Measurements from ENCODE around the gene LCN15. TPM values are rescaled to one million over a fixed set of nuclear protein-coding genes. Genes with fewer than 3 reads are reported as not detected.
A peak's percentile ranks its signal among the peaks of the same experiment; 100 is the strongest.
"Not testable (repeated sequence)": the region's sequence is repeated elsewhere in the genome, so short reads cannot be mapped to it uniquely, and the experiment has no call there.

Gene LCN15
- total RNA-seq, 1 experiment from 2014 or later: not detected

DNA sequence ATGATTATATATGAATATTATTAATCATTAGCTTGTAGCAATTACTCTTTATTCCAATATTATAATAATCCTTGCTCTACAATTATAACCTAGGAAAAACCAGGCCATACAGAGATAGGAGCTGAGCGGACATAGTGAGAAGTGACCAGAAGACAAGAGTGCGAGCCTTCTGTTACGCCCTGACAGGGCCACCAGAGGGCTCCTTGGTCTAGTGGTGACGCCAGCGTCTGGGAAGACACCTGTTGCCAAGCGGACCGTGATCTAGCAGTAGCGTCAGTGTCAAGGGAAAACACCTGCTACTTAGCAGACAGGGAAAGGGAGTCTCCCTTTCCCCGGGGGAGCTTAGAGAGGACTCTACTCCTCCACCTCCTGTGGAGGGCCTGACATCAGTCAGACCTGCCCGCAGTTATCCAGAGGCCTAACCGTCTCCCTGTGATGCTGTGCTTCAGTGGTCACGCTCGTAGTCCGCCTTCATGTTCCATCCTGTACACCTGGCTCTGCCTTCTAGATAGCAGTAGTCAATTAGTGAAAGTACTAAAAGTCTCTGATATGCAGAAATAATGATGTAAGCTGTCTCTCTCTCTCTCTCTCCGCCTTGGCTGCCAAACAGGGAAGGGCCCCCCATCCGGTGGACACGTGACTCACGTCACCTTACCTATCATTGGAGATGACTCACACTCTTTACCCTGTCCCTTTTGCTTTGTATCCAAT, 2.2 kb upstream of the LCN15 start:
- not testable (repeated sequence) for H4K5ac ChIP-seq (ENCODE audit: insufficient read length, low read depth, low read length); H3K9me3 Mint-ChIP-seq; H3K18ac ChIP-seq (ENCODE audit: insufficient read length, low read depth, low read length); H3K27ac ChIP-seq (ENCODE audit: insufficient read length, low read depth, low read length); H3K4ac ChIP-seq (ENCODE audit: low read depth, low read length); H3K14ac ChIP-seq (ENCODE audit: insufficient read depth, low read length); H3K36me3 Mint-ChIP-seq (ENCODE audit: insufficient read depth in 1 of 3, low read depth in 3 of 3); H3K9me3 ChIP-seq (ENCODE audit: control insufficient read depth, low read depth, low read length); H3K23ac ChIP-seq (ENCODE audit: insufficient read length, low read depth, low read length); H2AK5ac ChIP-seq (ENCODE audit: insufficient read length, low read length); H3T11ph ChIP-seq (ENCODE audit: low read length); H2BK120ac ChIP-seq (ENCODE audit: low read depth, low read length, poor library complexity, severe bottlenecking); H2BK15ac ChIP-seq (ENCODE audit: low read depth, low read length); H4K8ac ChIP-seq (replicated peaks; ENCODE audit: insufficient read length, low read depth, low read length); H3K79me2 ChIP-seq (ENCODE audit: insufficient read depth, low read length); H3K56ac ChIP-seq (ENCODE audit: insufficient read length, low read depth, low read length); H3K4me2 ChIP-seq (ENCODE audit: insufficient read depth, insufficient read length, low read length); H3K23me2 ChIP-seq (ENCODE audit: insufficient read length, low read depth, low read length, poor library complexity, severe bottlenecking); H3K9ac ChIP-seq (ENCODE audit: extremely low read depth, insufficient read length, low read length); H2BK20ac ChIP-seq (ENCODE audit: low read depth, low read length, poor library complexity, severe bottlenecking); H3K4me3 Mint-ChIP-seq; H3K79me1 ChIP-seq (ENCODE audit: insufficient read depth, low read depth, low read length, poor library complexity, severe bottlenecking); H4K20me1 ChIP-seq (ENCODE audit: control insufficient read depth, insufficient read depth, insufficient read length); H3K4me1 ChIP-seq (ENCODE audit: insufficient read depth, low read length); H2AFZ ChIP-seq (ENCODE audit: low read length); H3K27me3 ChIP-seq (ENCODE audit: insufficient read depth, low read length); H2BK12ac ChIP-seq (ENCODE audit: insufficient read length, low read depth, low read length); H4K91ac ChIP-seq (ENCODE audit: insufficient read length, low read depth, low read length); H3K27ac Mint-ChIP-seq; H2BK5ac ChIP-seq (ENCODE audit: insufficient read length, low read length)
- peak; percentile 84 for DNase-seq
- peaks cover 22% of the 10 kb centered on the region for H3K27me3 Mint-ChIP-seq (ENCODE audit: low read depth)
- no CpG with 5 or more reads among the region's 18 CpGs for WGBS (ENCODE audit: extremely low coverage, insufficient read length, low lambda C conversion rate)
- TF ChIP-seq, protein P1, sequence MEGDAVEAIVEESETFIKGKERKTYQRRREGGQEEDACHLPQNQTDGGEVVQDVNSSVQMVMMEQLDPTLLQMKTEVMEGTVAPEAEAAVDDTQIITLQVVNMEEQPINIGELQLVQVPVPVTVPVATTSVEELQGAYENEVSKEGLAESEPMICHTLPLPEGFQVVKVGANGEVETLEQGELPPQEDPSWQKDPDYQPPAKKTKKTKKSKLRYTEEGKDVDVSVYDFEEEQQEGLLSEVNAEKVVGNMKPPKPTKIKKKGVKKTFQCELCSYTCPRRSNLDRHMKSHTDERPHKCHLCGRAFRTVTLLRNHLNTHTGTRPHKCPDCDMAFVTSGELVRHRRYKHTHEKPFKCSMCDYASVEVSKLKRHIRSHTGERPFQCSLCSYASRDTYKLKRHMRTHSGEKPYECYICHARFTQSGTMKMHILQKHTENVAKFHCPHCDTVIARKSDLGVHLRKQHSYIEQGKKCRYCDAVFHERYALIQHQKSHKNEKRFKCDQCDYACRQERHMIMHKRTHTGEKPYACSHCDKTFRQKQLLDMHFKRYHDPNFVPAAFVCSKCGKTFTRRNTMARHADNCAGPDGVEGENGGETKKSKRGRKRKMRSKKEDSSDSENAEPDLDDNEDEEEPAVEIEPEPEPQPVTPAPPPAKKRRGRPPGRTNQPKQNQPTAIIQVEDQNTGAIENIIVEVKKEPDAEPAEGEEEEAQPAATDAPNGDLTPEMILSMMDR (conservative IDR thresholded peaks at IDR 0.05): peak; percentile 74
- peaks cover 11 to 17% of the 10 kb centered on the region in 2 experiments for H3K4me1 Mint-ChIP-seq

DNA sequence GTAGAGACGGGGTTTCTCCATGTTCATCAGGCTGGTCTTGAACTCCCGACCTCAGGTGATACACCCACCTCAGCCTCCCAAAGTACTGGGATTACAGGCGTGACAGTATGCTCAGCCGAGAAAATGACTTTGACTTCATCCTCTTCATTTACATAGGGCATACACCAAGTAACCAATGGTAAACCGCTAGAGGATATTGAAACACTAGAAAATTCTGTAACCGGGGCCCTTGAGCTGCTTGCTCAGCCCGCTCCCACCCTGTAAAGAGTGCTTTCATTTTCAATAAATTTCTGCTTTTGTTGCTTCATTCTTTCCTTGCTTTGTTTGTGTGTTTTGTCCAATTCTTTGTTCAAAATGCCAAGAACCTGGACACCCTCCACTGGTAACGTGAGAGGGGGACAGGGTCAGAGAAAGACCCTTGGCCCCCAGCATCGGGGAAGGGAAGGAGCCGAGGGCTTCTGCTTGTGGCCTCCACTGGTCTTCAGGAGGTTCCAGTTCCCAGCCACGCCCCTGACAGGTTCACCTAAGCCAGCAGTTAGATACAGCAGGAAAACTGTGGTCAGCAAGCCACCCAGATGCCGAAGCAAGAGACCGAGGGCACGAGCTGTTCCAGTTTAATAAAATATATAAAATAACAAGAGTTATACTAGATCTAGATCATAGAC, 1.6 kb upstream of the LCN15 start:
- not testable (repeated sequence) for H2BK12ac ChIP-seq (ENCODE audit: insufficient read length, low read depth, low read length); H3K4ac ChIP-seq (ENCODE audit: low read depth, low read length)

More for the DNA sequence above, 1.6 kb upstream of the LCN15 start:
- not testable (repeated sequence) for H3K36me3 Mint-ChIP-seq (ENCODE audit: insufficient read depth in 1 of 3, low read depth in 3 of 3); DNase-seq; H3K4me1 ChIP-seq (ENCODE audit: insufficient read depth, low read length); H2AFZ ChIP-seq (ENCODE audit: low read length); H3K9me3 ChIP-seq (ENCODE audit: control insufficient read depth, low read depth, low read length); H2BK120ac ChIP-seq (ENCODE audit: low read depth, low read length, poor library complexity, severe bottlenecking); H3K27ac ChIP-seq (ENCODE audit: insufficient read length, low read depth, low read length); H3K27me3 ChIP-seq (ENCODE audit: insufficient read depth, low read length); H2AK5ac ChIP-seq (ENCODE audit: insufficient read length, low read length); H4K20me1 ChIP-seq (ENCODE audit: control insufficient read depth, insufficient read depth, insufficient read length); H3T11ph ChIP-seq (ENCODE audit: low read length); H3K9me3 Mint-ChIP-seq; H4K8ac ChIP-seq (replicated peaks; ENCODE audit: insufficient read length, low read depth, low read length); H3K56ac ChIP-seq (ENCODE audit: insufficient read length, low read depth, low read length); H4K5ac ChIP-seq (ENCODE audit: insufficient read length, low read depth, low read length); H3K79me1 ChIP-seq (ENCODE audit: insufficient read depth, low read depth, low read length, poor library complexity, severe bottlenecking); H3K4me3 Mint-ChIP-seq; H2BK5ac ChIP-seq (ENCODE audit: insufficient read length, low read length); H3K23me2 ChIP-seq (ENCODE audit: insufficient read length, low read depth, low read length, poor library complexity, severe bottlenecking); H2BK20ac ChIP-seq (ENCODE audit: low read depth, low read length, poor library complexity, severe bottlenecking); H3K4me2 ChIP-seq (ENCODE audit: insufficient read depth, insufficient read length, low read length); H4K91ac ChIP-seq (ENCODE audit: insufficient read length, low read depth, low read length); H3K14ac ChIP-seq (ENCODE audit: insufficient read depth, low read length); H3K79me2 ChIP-seq (ENCODE audit: insufficient read depth, low read length); H3K23ac ChIP-seq (ENCODE audit: insufficient read length, low read depth, low read length); H3K18ac ChIP-seq (ENCODE audit: insufficient read length, low read depth, low read length); H3K9ac ChIP-seq (ENCODE audit: extremely low read depth, insufficient read length, low read length); H2BK15ac ChIP-seq (ENCODE audit: low read depth, low read length)
- H3K27ac Mint-ChIP-seq: peak overlapping the region in 1 of 3 experiments; percentile 52; a peak in 1 of 7 replicates
- peaks cover 22% of the 10 kb centered on the region for H3K27me3 Mint-ChIP-seq (ENCODE audit: low read depth)
- peaks cover 14 to 22% of the 10 kb centered on the region in 2 experiments for H3K4me1 Mint-ChIP-seq
- no CpG with 5 or more reads among the region's 14 CpGs for WGBS (ENCODE audit: extremely low coverage, insufficient read length, low lambda C conversion rate)
